Colonic mucosa (tissue), 4 donors: ENCODE results near the gene ADAT3. TPM values are rescaled to one million over a fixed set of nuclear protein-coding genes. Genes with fewer than 3 reads are reported as not detected.
A peak's percentile ranks its signal among the peaks of the same experiment; 100 is the strongest.

Experiments
- DNase-seq: peaks from one replicate; pipeline ENCODE4 v3.0.0-alpha.2; 2020
- H3K27ac ChIP-seq: fragments of 200-600 bp; one replicate; pipeline ENCODE4 v1.8.0; 2021
- H3K27me3 ChIP-seq: fragments of 200-600 bp; one replicate; pipeline ENCODE4 v1.8.0; 2021
- H3K36me3 ChIP-seq: fragments of 200-600 bp; one replicate; pipeline ENCODE4 v1.8.0; 2021
- H3K4me1 ChIP-seq: fragments of 200-600 bp; one replicate; pipeline ENCODE4 v1.8.0; 2021; ENCODE audit warnings: mild to moderate bottlenecking
- H3K4me3 ChIP-seq: fragments of 200-600 bp; one replicate; pipeline ENCODE4 v1.8.0; 2021
- H3K9ac ChIP-seq, 2 donors: one replicate each; pipeline ENCODE4 v1.7.0; 2013; ENCODE audit warnings: control low read depth in 2 of 2, low read depth in 2 of 2, low read length in 2 of 2
- H3K9me3 ChIP-seq: fragments of 200-600 bp; one replicate; pipeline ENCODE4 v1.8.0; 2021
- intact Hi-C: fragments of 100-400 bp; cut with DNase I; formaldehyde crosslinking; loops from one replicate; pipeline ENCODE4 v1.14.1; 2022
- total RNA-seq, 2 donors: library from RNA; stranded (reverse); fragmentation: NEBNext Ultra II Directional in 1 of 2; extraction: Animal tissue kit (Norgen Biotek cat#: 25700) in 1 of 2; gene quantifications; one replicate each; pipeline ENCODE4 v1.2.1, GENCODE V29; 2021
- TF ChIP-seq, protein P1 (sequence below): fragments of 200-600 bp; IDR thresholded peaks from one replicate; pipeline ENCODE4 v1.8.0; 2022; ENCODE audit warnings: antibody characterized with exemption, mild to moderate bottlenecking
- donor health status: healthy.
- donor health status: DM: no; HTN: no; CAD: no.
- donor health status: DM: no; HTN: no; CAD: no.

ADAT3 gene
- total RNA-seq, 2 donors from 2014 or later: 14.2 to 24.7 TPM

DNA sequence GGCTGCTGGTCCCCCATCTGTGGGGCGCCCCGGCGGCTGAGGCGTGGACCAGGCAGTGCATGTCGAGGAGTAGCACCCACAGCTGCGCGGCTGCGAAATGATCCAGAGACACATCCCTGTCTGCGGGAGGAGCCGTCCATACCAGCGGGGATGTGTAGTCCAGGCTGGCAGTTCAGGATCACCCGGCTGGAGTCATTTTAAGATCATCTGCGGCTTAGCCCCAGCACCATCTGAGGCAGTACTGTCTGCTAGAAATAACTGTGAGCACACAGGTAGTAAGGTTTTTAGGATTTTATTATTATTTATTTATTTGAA, 3.1 kb downstream of the ADAT3 start:
- Histone ChIP-seq H3K27me3 (no peaks in the 10 kb centered on the region), H3K9ac (peak overlapping the region in 1 of 2 donors; percentile 77), H3K4me3 (peak overlapping the region; percentile 23), H3K36me3 (peaks cover 8% of the 10 kb centered on the region), H3K4me1 (peaks cover 9% of the 10 kb centered on the region), H3K27ac (peak overlapping the region; percentile 73), H3K9me3 (no peaks in the 10 kb centered on the region)
- TF ChIP-seq, protein P1, sequence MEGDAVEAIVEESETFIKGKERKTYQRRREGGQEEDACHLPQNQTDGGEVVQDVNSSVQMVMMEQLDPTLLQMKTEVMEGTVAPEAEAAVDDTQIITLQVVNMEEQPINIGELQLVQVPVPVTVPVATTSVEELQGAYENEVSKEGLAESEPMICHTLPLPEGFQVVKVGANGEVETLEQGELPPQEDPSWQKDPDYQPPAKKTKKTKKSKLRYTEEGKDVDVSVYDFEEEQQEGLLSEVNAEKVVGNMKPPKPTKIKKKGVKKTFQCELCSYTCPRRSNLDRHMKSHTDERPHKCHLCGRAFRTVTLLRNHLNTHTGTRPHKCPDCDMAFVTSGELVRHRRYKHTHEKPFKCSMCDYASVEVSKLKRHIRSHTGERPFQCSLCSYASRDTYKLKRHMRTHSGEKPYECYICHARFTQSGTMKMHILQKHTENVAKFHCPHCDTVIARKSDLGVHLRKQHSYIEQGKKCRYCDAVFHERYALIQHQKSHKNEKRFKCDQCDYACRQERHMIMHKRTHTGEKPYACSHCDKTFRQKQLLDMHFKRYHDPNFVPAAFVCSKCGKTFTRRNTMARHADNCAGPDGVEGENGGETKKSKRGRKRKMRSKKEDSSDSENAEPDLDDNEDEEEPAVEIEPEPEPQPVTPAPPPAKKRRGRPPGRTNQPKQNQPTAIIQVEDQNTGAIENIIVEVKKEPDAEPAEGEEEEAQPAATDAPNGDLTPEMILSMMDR: no peak
- intact Hi-C loops: no loop called here
- DNase-seq: no peak

DNA sequence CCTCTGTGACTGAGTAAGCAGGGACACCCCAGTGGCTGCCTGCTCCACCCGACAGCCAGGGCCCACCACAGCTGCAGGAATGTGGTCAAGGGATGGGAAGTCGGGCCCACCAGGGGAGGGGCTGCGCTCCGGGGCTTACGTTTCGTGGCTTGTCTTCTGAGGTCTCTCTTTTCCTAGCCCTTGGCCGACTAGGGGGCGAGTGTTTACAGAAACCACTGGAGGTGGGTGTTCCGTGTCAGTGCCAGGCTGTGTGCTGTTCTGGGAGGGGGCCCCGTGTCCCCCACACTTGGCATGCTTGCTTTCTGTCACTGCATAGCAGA, 4.5 kb downstream of the ADAT3 start:
- H3K9me3 ChIP-seq: no peaks in the 10 kb centered on the region
- H3K9ac ChIP-seq: no peak overlapping the region
- no peak for DNase-seq
- TF ChIP-seq, protein P1: no peak
- peaks cover 9% of the 10 kb centered on the region for H3K4me1 ChIP-seq
- intact Hi-C loops: no loop called here
- no peak overlapping the region for H3K4me3 ChIP-seq
- peaks cover 11% of the 10 kb centered on the region for H3K36me3 ChIP-seq
- no peak overlapping the region for H3K27ac ChIP-seq
- no peaks in the 10 kb centered on the region for H3K27me3 ChIP-seq

DNA sequence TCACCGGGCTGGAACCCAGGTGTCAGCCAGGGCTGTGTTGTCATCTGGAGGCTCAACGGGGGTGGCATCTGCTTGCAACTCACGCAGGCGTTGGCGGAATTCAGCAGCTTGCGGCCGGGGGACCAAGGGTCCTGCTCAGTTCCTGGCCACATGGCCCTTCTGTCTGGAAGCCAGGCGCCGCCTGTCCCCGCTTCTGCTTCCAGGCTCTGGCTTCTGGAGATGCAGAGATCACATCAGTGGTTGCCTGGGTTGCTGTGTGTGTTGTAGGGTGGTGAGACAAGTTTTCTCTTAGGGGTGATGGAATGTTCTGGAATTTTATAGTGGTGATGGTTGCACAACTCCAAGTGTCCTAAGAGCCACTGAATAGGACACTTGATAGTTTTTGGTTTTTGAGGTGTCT, 5.0 kb downstream of the ADAT3 start:
- H3K4me3 ChIP-seq: no peak overlapping the region
- DNase-seq: no peak
- peaks cover 9% of the 10 kb centered on the region for H3K4me1 ChIP-seq
- TF ChIP-seq, protein P1: no peak
- intact Hi-C loops: no loop called here
- no peaks in the 10 kb centered on the region for H3K9me3 ChIP-seq
- H3K27ac ChIP-seq: no peak overlapping the region
- H3K36me3 ChIP-seq: peaks cover 11% of the 10 kb centered on the region
- no peak overlapping the region for H3K9ac ChIP-seq
- H3K27me3 ChIP-seq: no peaks in the 10 kb centered on the region

DNA sequence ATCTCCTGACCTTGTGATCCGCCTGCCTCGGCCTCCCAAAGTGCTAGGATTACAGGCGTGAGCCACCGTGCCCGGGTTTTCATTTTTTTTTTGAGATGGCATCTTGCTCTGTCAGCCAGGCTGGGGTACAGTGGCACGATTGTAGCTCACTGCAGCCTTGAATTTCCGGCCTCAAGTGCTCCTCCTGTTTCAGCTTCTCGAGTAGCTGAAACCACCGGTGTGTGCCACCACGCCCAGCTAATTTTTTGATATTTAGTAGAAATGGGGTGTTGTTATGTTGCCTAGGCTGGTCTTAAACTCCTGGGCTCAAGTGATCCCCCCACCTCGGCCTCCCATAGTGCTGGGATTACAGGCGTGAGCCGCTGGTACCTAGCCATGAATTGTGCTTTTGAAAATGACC, 5.9 kb downstream of the ADAT3 start:
- no peak overlapping the region for H3K27ac ChIP-seq
- peaks cover 6% of the 10 kb centered on the region for H3K4me1 ChIP-seq
- H3K36me3 ChIP-seq: peaks cover 11% of the 10 kb centered on the region
- no peak overlapping the region for H3K9ac ChIP-seq
- TF ChIP-seq, protein P1: no peak
- intact Hi-C loops: no loop called here
- DNase-seq: no peak
- H3K27me3 ChIP-seq: no peaks in the 10 kb centered on the region
- no peak overlapping the region for H3K4me3 ChIP-seq
- no peaks in the 10 kb centered on the region for H3K9me3 ChIP-seq

DNA sequence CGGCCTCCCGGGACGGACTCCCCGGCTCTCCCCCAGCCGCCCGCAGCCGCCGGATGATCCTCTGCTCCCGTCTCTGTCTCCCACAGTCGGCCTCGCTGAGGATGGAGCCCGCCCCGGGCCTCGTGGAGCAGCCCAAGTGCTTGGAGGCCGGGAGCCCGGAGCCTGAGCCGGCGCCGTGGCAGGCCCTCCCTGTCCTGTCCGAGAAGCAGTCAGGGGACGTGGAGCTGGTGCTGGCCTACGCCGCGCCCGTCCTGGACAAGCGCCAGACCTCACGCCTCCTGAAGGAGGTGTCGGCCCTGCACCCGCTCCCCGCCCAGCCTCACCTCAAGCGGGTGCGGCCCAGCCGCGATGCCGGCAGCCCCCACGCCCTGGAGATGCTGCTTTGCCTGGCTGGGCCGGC, 6.8 kb downstream of the ADAT3 start:
- peak overlapping the region; percentile 42 for H3K27ac ChIP-seq
- H3K9me3 ChIP-seq: no peaks in the 10 kb centered on the region
- peaks cover 4% of the 10 kb centered on the region for H3K4me1 ChIP-seq
- peak; percentile 93 for DNase-seq
- no peak overlapping the region for H3K9ac ChIP-seq
- H3K27me3 ChIP-seq: no peaks in the 10 kb centered on the region
- intact Hi-C loops: no loop called here
- TF ChIP-seq, protein P1: no peak
- H3K36me3 ChIP-seq: peaks cover 11% of the 10 kb centered on the region
- H3K4me3 ChIP-seq: peak overlapping the region; percentile 8
